WTC11 (cell line): ENCODE data around the gene WDR91. TPM values are rescaled to one million over a fixed set of nuclear protein-coding genes. Genes with fewer than 3 reads are reported as not detected.

Source experiments
- ATAC-seq: fragments of 200-7000 bp; cut with Tn5 transposase; 2 replicates; pipeline ENCODE4 v1.10.0; 2021; ENCODE audit warnings: mild to moderate bottlenecking, moderate library complexity
- CTCF ChIA-PET: fragments of 300-600 bp; sonication (Branson Sonifier 250); formaldehyde crosslinking; loops from one replicate; lab custom pipeline; 2021; ENCODE audit warnings: antibody characterized with exemption; lab: Charles Lee
- POLR2A ChIA-PET: fragments of 350-600 bp; sonication (Branson Sonifier 250); formaldehyde crosslinking; loops from one replicate; lab custom pipeline; 2021; ENCODE audit warnings: antibody characterized with exemption; lab: Charles Lee
- DNase-seq: peaks from one replicate; pipeline ENCODE4 v3.0.0; 2021; ENCODE audit warnings: low spot score
- H3K27ac Mint-ChIP-seq: 2 replicates; pipeline ENCODE4 v1.8.0; 2021; ENCODE audit warnings: mixed read lengths
- H3K27me3 Mint-ChIP-seq: 2 replicates; pipeline ENCODE4 v1.8.0; 2021; ENCODE audit warnings: low read depth, mild to moderate bottlenecking, moderate library complexity, mixed read lengths
- H3K36me3 Mint-ChIP-seq: 2 replicates; pipeline ENCODE4 v1.8.0; 2021; ENCODE audit warnings: mixed read lengths
- H3K4me1 Mint-ChIP-seq: 2 replicates; pipeline ENCODE4 v1.8.0; 2022; ENCODE audit warnings: mixed read lengths
- H3K4me3 Mint-ChIP-seq: 2 replicates; pipeline ENCODE4 v1.8.0; 2021; ENCODE audit warnings: mild to moderate bottlenecking, moderate library complexity, mixed read lengths
- H3K9me3 Mint-ChIP-seq: 2 replicates; pipeline ENCODE4 v1.8.0; 2021; ENCODE audit warnings: mixed read lengths
- ATF1 ChIP-seq: sonication (generic); formaldehyde crosslinking; IDR thresholded peaks from 2 replicates; pipeline ENCODE4 v1.8.1; 2023; ENCODE audit warnings: mild to moderate bottlenecking, moderate library complexity, missing genetic modification reagents
- ATF2 ChIP-seq: sonication (generic); formaldehyde crosslinking; IDR thresholded peaks from 2 replicates; pipeline ENCODE4 v1.8.1; 2022; ENCODE audit warnings: low read depth, missing genetic modification reagents, borderline replicate concordance
- ATF3 ChIP-seq: sonication (generic); formaldehyde crosslinking; conservative IDR thresholded peaks from 2 replicates; pipeline ENCODE4 v1.8.1; 2022; ENCODE audit warnings: mild to moderate bottlenecking, missing genetic modification reagents
- CBFB ChIP-seq: sonication (generic); formaldehyde crosslinking; IDR thresholded peaks from 2 replicates; pipeline ENCODE4 v1.8.1; 2022; ENCODE audit warnings: mild to moderate bottlenecking, low read depth, missing genetic modification reagents
- EMX1 ChIP-seq: fragments of 250-450 bp; sonication (Bioruptor Pico); IDR thresholded peaks from 2 replicates; pipeline ENCODE4 v1.8.0; 2021; ENCODE audit warnings: mild to moderate bottlenecking
- ESRRA ChIP-seq: sonication (generic); formaldehyde crosslinking; IDR thresholded peaks from 2 replicates; pipeline ENCODE4 v1.8.1; 2022; ENCODE audit warnings: mild to moderate bottlenecking, missing genetic modification reagents, borderline replicate concordance
- GRHL2 ChIP-seq: fragments of 250-450 bp; sonication (Bioruptor Pico); IDR thresholded peaks from 2 replicates; pipeline ENCODE4 v1.8.0; 2022; ENCODE audit warnings: mild to moderate bottlenecking, moderate library complexity; ENCODE audit not compliant: insufficient replicate concordance, severe bottlenecking
- HMGA2 ChIP-seq: fragments of 250-450 bp; sonication (Bioruptor Pico); IDR thresholded peaks from 2 replicates; pipeline ENCODE4 v1.4.0; 2021; ENCODE audit warnings: mild to moderate bottlenecking, moderate library complexity
- MXD4 ChIP-seq: fragments of 250-450 bp; sonication (Bioruptor Pico); IDR thresholded peaks from 2 replicates; pipeline ENCODE4 v1.8.0; 2021; ENCODE audit warnings: mild to moderate bottlenecking, moderate library complexity, borderline replicate concordance
- NR2C2 ChIP-seq: sonication (generic); formaldehyde crosslinking; IDR thresholded peaks from 2 replicates; pipeline ENCODE4 v1.8.0; 2022; ENCODE audit warnings: mild to moderate bottlenecking, missing genetic modification reagents
- TCF7 ChIP-seq: sonication (generic); formaldehyde crosslinking; IDR thresholded peaks from 2 replicates; pipeline ENCODE4 v1.8.0; 2022; ENCODE audit warnings: mild to moderate bottlenecking, low read depth, missing genetic modification reagents, moderate library complexity
- ZNF121 ChIP-seq: sonication (generic); formaldehyde crosslinking; IDR thresholded peaks from 2 replicates; pipeline ENCODE4 v1.8.0; 2023; ENCODE audit warnings: missing genetic modification reagents
- ZNF532 ChIP-seq: fragments of 250-450 bp; sonication (Bioruptor Pico); IDR thresholded peaks from 2 replicates; pipeline ENCODE4 v1.9.0; 2021; ENCODE audit warnings: mild to moderate bottlenecking, borderline replicate concordance
- total RNA-seq: library from RNA; stranded (reverse); gene quantifications from 3 replicates; pipeline ENCODE4 v1.2.3, GENCODE V29; 2021
- TF ChIP-seq, protein P1 (sequence below): sonication (generic); formaldehyde crosslinking; IDR thresholded peaks from 2 replicates; pipeline ENCODE4 v1.8.1; 2022; ENCODE audit warnings: low read depth, mild to moderate bottlenecking, moderate library complexity, missing genetic modification reagents, borderline replicate concordance

WDR91 gene
- total RNA-seq, 1 experiment from 2014 or later = 12.0 TPM

- ATAC-seq = no peak
- H3K4me1 Mint-ChIP-seq = peaks cover 31% of the 10 kb centered on the region
- POLR2A ChIA-PET = no interaction called here
- no peaks in the 10 kb centered on the region for H3K27me3 Mint-ChIP-seq
- H3K9me3 Mint-ChIP-seq = peaks cover 5% of the 10 kb centered on the region
- TF ChIP-seq ATF1 (CRISPR knock-in tag) (no peak), CBFB (no peak), ATF3 (CRISPR knock-in tag) (no peak), ZNF121 (CRISPR knock-in tag) (no peak), TCF7 (no peak), EMX1 (CRISPR knock-in tag) (no peak), ATF2 (CRISPR knock-in tag) (no peak), ZNF532 (CRISPR knock-in tag) (no peak), HMGA2 (no peak)
- TF ChIP-seq, protein P1, sequence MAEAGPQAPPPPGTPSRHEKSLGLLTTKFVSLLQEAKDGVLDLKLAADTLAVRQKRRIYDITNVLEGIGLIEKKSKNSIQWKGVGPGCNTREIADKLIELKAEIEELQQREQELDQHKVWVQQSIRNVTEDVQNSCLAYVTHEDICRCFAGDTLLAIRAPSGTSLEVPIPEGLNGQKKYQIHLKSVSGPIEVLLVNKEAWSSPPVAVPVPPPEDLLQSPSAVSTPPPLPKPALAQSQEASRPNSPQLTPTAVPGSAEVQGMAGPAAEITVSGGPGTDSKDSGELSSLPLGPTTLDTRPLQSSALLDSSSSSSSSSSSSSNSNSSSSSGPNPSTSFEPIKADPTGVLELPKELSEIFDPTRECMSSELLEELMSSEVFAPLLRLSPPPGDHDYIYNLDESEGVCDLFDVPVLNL (CRISPR knock-in tag) = no peak
- TF ChIP-seq, all 79 proteins: peak for 0
- peaks cover 53% of the 10 kb centered on the region for H3K36me3 Mint-ChIP-seq
- H3K27ac Mint-ChIP-seq = no peak overlapping the region
- no peak for DNase-seq
- CTCF ChIA-PET = interaction anchor here (1.0 to 1.9 kb wide), 2 partner anchors 43 to 182 kb away, joined by 3 to 8 read pairs; partner anchors contain the start of genes AGBL3 and WDR91
- H3K4me3 Mint-ChIP-seq = no peak overlapping the region
These were observed 43.3 kb downstream of the WDR91 start for GRCh38 chr7:135168001-135168400.

GRCh38 chr7:135167365-135167917 lies 43.9 kb downstream of the WDR91 start:
- Mint-ChIP-seq H3K27ac (no peak overlapping the region), H3K36me3 (peaks cover 59% of the 10 kb centered on the region), H3K4me3 (no peak overlapping the region), H3K4me1 (peaks cover 31% of the 10 kb centered on the region), H3K27me3 (no peaks in the 10 kb centered on the region), H3K9me3 (peaks cover 11% of the 10 kb centered on the region)
- ChIA-PET CTCF (no interaction called here), POLR2A (no interaction called here)
- TF ChIP-seq ESRRA (CRISPR knock-in tag) (no peak), MXD4 (CRISPR knock-in tag) (no peak), GRHL2 (CRISPR knock-in tag) (no peak), NR2C2 (CRISPR knock-in tag) (no peak)
- TF ChIP-seq, protein P1 (CRISPR knock-in tag) = no peak
- no peak for ATAC-seq
- DNase-seq = no peak
